GM12864 (cell line): ENCODE results near the gene BANF2.

ENCODE experiments used
- DNase-seq: peaks from one replicate; pipeline ENCODE4 v3.0.0-alpha.2; 2011; ENCODE audit warnings: low read depth
- H3K4me3 ChIP-seq: 2 replicates; pipeline ENCODE4 v1.5.1; 2011; ENCODE audit warnings: mild to moderate bottlenecking, low read depth, low read length, control low read depth
- CTCF ChIP-seq: IDR thresholded peaks from 2 replicates; pipeline ENCODE4 v1.5.1; 2011; ENCODE audit warnings: low read depth, mild to moderate bottlenecking, moderate library complexity, low read length, control low read depth, inconsistent platforms; ENCODE audit errors: missing control alignments

BANF2 gene

GRCh38 chr20:17732907-17733521 lies 33.2 kb downstream of the BANF2 start:
- no peak for DNase-seq
- no peak overlapping the region for H3K4me3 ChIP-seq
- no peak for TF ChIP-seq CTCF

GRCh38 chr20:17733767-17734304 lies 34.1 kb downstream of the BANF2 start:
- TF ChIP-seq CTCF: no peak
- H3K4me3 ChIP-seq: no peak overlapping the region
- DNase-seq: no peak

- no peak for DNase-seq
- H3K4me3 ChIP-seq: no peak overlapping the region
- no peak for TF ChIP-seq CTCF
These were observed 34.6 kb downstream of the BANF2 start for GRCh38 chr20:17734374-17734773.

- DNase-seq: no peak
- H3K4me3 ChIP-seq: no peak overlapping the region
- no peak for TF ChIP-seq CTCF
These were observed 35.5 kb downstream of the BANF2 start for GRCh38 chr20:17735206-17735804.

GRCh38 chr20:17735959-17736621 lies 36.3 kb downstream of the BANF2 start:
- DNase-seq: no peak
- no peak for TF ChIP-seq CTCF
- H3K4me3 ChIP-seq: no peak overlapping the region

GRCh38 chr20:17738154-17738553 lies 38.4 kb downstream of the BANF2 start:
- DNase-seq: no peak
- TF ChIP-seq CTCF: no peak
- H3K4me3 ChIP-seq: no peak overlapping the region

- H3K4me3 ChIP-seq: no peak overlapping the region
- TF ChIP-seq CTCF: no peak
- no peak for DNase-seq
These were observed 41.5 kb downstream of the BANF2 start for GRCh38 chr20:17741220-17741619.
